UCSD-AML1 (cell line): ENCODE measurements around the gene PCCA.

ENCODE experiments used
- DNase-seq: peaks from one replicate; lab custom pipeline; 2025; ENCODE audit not compliant: unreplicated experiment; lab: John Stamatoyannopoulos, UW

The PCCA gene

DNA sequence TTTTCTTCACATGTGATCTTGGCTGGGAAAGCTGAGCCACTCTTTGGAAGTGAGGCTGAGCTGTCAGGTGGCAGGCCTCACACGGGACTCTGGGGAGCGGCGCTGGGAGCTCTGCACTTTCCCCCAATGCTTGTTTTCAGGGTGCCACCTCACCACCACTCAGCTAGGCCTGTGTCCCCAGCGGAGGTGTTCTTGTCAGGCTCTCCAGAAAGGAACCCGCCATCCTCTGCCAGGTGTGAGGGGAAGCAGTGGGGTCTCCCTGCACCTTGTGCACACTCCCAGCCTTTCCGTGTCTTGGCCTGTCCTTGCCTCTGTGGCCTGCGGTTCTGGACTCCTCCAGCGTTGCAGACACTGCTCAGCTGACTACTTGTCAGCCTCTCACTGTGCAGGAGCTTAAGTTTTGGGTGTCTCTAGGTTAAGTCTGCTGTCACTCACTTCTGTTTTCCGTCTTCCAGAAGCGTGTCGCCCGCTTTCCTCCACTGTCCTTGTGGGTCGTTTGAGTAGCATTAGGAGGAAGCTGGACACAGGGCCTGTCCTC lies 447.8 kb downstream of the PCCA start:
- DNase-seq, result no peak

DNA sequence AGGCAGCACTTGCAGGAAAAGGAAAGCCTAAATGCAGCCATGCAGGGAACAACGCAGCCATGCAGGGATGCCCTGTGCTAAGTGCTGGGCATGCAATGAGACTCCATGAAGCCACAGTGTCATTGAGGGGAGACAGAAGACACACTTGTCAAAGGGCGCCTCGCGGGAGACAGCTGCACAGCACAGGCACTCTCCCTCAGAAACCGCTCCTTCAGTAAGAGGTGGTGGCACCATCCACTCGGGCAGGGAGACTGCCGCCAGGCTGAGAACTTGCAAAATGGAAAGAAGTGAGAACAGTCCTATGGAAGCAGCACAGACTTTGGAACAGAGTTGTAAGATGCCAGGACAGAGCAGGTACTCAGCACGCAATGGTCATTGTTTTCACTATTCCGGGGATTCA lies 448.6 kb downstream of the PCCA start:
- DNase-seq, result no peak

DNA sequence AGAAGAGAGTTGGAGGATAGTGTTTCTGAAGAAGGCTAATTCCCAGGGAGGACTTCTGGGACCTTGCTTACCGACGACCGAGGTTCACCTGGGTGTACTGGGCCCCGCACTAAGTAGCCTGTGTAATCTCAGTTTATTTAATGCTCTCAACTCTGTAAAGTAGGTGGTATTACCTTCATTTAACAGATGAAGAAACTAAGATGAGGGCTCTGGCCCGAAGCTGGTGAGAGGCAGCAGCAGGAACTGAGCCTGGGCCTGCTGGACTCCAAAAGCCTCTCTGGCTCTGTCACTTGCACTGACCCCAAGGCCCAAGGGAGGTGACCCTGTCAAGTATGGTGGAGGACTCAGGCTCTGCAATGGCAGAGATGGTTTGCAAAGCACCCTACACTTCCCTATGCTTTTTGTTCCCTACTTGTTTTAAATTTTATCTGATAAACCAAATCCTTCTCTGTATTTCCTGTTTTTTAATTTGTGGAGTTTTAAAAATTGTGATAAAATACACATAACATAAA lies 449.1 kb downstream of the PCCA start:
- DNase-seq, result no peak

DNA sequence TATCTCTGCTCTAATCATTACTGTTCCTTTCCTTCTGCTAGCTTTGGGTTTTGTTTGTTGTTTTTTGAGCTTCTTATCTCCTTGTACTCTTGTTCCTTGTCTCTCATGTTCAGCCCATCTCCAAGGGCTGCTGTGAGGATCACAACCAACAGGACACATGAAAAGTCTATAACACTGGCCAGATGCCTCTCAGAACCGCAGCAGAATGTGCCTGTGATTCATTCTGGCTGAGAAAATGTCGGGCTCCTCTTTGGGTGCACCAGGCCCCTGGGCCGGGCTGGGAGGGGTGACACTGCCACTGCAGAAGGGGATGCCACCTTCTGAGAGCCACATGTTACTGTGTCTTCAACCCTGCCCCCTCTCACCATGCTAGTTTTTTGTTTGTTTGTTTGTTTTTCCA lies 451.7 kb downstream of the PCCA start:
- DNase-seq, result no peak

DNA sequence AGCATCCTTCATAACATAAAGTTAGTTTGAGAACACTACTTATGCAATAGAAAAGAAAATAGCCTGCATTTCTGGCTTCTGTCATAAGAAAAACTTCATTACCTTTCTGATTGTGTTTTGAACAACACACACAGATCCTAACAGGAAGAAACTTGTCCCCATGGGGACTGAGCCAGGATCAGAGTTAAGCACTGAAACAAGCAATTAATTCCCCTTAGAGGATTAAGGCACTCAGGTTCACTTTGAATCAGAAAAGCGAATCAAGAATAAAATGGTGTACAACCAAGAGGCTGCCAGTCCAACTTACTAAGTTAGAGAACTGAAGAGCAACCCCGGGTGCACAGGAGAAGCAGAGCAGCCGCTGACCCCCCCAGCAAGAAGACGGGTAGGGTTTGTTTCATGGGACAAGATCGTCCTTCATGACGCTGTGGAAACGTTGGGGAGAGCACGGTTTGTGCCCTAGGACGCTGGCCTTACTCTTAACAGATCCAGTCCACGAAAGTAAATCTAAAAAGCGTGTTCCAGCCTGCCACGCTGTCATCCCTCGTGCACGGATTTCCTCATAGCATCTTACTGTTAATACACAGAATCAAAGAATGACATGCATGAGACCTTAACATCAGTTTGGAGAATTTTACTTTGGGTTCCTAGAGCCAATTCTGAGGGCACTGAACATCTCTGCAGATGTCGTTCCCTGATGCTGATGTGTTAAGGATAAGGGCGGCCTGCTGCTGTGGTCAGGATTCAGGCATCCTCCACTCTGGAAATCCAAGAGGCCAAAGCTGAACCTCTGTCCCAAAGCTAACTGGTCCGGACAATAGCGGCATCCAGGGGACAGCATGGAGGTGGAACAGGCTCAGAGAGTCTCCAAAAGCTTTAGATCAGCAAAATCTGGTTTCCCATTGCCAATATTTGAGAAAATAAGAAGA lies 453.3 kb downstream of the PCCA start:
- no peak for DNase-seq

DNA sequence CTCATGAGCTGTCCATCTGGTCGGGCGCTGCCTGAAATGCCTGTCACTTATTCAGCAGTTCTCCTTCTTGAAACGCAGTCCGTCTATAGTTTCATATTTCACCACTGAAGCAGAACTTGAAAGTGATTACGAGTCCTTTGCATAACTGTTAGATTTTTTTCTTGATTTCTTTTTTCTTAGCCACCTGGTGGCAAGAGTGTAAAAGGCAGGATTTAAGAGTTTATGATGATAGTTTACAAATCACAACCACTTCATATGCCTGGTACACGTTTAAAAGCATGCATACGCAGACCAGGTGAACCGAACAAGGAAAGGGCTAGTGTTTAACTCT lies 453.9 kb downstream of the PCCA start:
- DNase-seq, result no peak

DNA sequence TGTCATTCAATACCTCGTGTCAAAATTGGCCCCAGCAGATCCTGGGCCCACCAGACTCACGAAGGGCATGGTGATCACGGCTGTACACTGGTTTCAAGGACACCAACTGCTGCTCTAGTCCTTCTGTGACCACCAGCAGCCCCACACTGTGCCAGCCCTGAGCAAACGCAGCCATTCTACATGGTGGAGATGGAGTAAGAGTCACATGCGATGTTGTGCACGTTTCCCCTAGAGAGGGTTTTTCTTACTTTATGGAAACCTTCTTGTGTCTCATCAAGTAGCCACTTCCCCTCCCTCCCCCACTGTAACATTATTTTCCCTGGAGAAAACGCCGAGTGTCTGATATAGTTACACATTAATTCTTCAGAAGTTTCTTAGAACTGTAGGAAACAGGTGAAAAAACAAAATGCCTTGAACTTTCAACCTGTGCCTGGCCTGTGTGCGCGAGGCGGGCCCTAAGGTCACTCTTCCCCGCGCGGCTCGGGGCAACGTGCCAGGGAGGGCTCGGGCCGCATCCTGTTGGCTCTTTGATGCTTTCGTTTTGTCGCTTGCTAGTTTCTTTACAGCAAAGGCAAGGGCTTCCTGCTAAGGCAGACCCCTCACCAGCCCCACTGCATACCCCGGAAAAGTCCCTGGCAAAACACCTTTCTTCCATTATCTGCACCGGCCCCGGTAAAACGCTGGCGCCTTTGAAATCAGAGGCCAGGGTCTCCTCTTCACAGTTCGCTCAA lies 455.1 kb downstream of the PCCA start:
- DNase-seq, result no peak

DNA sequence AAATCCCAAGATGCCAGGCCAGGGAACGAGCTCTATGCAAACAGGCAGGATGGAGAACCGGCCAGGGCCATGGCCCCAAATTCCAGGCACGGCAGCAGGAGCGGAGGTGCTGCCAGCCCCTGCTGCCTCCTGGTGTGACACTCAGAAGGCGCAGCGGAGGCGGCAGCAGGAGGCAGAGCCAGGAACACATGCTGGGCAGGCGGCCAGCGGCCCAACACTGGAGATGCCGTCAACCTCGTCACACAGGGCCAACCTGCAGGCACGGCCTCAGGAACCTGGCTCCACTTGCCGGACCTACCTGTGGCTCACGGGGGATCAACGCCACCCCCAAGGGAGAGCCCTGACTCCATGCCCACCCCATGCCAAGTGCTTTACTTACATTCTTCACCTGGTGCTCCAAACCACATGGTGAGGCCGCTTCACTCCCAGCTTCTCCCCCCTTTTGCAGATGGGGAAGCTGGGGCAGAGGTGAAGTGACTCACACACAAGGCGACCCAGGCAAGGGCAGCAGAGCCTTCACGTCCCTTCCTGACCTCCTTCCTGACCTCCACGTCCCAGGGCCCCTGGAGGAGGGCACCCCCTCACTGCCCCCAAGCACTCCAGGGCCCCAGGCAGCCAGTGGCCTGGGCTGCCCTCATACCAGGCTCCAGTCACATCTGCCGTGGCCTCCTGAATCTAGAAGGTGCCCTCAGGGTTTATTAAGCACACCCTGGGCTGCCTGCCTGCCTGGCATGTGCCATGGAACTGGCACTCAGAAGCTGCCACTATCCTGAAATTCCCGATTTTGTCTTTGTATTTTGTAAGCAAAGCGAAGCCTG lies 456.2 kb downstream of the PCCA start:
- DNase-seq, result no peak

DNA sequence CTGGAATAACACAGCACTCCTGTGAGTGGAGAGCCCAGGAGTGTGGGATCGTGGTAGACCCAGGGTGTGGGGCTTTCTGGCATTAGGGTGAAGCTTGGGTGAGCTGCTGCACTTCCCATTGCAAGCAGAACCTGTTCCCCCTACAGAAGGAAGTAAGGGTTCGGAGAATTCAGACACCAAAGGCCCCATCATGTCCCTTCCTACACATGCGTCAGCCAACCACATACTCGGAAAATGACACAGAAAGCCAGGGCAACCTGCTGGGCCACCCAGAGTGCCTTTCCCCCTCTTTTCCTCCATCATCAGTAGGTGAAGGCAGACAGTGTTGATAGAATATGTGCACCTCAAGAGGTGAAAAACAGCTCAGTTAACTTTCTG lies 456.8 kb downstream of the PCCA start:
- DNase-seq, result no peak

DNA sequence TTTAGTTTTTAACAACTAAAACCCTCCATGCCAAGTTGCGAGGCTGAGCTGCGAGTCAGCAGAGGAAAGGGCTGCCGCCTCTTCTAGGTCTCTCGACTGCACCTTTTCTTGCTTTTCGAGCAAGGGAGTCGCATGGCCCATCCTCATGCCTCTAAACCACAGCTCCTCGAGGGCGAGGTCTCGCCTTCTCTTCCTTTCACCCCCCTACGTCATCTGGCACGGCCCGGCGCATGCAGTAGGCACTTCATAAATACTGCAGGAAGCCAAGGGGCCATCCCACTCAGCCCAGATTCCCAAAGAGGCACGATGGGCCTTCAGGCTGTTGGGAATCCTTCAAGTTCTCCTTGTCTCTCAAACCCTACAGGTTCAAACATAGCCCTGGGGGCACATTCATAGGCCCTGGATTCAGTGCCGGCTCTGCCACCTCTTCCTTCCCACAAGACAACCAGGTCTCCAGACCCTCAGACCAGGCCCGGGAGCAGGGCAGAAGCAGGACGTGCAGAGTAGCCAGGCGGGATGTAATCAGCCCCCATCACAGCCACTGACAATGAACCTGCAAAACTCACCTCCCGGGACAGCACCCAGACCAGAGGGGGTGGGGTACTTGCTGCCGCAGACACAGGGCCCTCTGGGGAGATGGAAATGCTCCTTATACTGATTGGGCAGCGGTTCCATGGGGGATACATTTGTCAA lies 458.0 kb downstream of the PCCA start:
- no peak for DNase-seq

DNA sequence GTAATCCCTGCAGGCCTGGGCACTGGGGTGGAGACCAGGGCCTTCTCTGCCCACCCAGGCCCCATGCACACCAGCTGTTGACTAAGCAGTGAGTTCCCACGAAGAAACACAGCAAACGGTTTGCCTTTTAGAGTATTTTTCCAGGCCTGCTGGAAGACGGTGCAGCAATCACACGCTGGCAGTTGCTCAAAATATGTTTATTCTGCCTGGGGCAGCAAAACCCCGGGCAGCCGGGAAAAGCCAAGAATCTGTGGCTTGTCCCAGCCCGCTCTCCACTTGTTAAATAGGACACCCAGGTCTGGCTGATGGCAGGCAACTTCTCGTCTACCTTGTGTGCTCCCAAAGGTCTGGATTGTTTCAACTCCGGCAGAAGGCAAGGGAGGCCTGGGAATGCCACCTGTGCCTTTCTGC lies 458.9 kb downstream of the PCCA start:
- no peak for DNase-seq

DNA sequence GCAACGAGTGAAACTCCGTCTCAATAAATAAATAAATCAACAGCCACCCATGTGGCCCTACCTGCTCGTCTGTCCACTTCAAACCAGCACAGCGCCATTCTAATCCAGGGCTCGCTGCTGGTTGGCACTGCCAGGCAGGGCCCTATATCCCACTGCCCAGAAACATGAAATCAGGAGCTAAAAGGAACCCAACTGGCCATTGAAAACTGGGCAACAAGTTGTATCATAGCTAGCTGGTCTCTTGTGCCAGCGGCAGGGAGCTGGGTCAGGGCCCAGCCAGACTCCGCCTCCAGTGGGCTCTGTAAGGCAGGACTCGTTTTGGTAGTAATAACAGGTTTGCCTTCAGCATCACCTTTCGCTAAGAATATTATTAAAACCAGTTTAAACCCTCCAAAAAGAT lies 460.4 kb downstream of the PCCA start:
- no peak for DNase-seq

DNA sequence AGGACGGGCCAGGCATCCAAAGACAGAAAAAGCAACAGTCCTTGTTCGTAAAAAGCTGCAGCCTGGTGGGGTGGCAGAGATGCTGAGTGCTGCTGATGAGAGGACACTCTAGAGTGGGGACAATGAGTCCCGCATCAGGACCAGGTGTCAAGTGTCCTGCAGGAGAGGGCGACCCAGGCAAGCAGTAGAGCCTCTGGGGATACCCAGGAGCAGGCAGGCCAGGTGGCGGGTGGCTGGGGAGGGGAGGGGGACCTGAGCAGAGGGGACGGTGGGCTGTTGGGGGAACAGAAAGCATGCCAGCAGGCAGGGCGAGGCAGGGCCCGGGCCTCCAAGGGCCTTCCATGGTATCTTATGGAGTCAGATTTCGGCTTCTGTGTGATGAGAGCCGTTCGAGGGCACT lies 463.9 kb downstream of the PCCA start:
- DNase-seq, result no peak

DNA sequence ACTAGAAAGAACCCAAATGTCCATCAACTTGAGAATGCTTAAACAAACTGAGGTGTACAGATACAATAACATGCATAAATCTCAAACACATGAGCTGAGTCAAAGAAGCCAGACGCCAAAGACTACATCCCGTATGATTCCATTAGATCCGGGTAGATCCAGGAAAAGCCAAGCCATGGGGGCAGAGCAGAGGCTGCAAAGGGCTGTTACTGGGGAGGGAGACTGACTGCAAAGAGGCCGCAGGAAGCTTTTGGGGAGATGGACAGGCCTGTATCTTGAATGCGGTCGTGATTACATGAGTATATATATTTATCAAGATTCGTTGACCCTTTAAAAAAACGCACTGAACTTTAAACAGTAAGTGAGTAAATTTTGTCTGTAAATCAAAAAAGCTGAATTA lies 471.0 kb downstream of the PCCA start:
- DNase-seq, result no peak

DNA sequence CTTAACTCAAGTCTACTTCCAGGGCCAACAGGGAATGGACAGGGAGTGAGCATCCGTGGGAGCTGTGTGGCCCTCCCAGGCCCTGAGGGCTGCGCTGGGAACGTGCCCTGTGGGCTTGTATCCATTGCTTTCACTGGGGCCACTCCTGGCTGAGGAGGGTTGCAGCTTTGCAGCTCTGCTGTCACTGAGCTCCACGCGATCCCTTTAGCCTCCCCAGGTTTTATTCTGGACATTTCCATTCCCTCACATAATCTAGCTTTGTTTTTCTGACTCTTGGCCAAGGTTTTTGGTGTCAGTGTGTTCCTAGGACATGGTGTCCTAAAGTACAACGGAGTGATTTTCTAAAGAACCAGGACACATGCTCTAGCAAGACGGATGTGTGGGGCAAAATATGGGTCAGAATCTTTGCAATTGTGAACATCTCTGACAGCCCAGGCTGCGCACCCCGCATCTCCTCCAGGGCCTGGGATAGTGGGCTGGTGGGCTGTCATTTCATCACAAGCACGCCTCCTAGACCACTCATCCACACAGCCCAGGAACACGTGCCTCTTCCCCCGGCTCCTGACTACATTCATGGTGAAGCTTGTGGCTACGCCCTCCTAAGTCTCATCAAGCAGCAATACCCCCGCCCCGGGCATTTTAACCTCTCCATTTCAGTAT lies 471.7 kb downstream of the PCCA start:
- DNase-seq, result no peak

DNA sequence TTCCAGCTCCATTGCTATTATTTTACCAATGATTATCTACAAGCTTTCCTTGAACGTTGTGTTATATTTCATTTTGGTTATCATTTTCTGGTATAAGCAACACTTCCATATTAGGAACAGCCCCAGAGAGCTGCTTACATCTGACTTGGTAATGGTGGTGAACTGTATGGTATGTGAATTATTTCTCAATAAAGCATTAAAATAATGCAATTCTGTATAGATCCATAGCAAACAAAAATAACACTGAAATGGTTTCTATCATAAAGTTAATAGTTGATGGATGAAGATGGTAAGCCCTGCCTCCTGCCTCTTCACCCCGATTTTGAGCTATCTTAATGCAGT lies 472.2 kb downstream of the PCCA start:
- DNase-seq, result no peak

DNA sequence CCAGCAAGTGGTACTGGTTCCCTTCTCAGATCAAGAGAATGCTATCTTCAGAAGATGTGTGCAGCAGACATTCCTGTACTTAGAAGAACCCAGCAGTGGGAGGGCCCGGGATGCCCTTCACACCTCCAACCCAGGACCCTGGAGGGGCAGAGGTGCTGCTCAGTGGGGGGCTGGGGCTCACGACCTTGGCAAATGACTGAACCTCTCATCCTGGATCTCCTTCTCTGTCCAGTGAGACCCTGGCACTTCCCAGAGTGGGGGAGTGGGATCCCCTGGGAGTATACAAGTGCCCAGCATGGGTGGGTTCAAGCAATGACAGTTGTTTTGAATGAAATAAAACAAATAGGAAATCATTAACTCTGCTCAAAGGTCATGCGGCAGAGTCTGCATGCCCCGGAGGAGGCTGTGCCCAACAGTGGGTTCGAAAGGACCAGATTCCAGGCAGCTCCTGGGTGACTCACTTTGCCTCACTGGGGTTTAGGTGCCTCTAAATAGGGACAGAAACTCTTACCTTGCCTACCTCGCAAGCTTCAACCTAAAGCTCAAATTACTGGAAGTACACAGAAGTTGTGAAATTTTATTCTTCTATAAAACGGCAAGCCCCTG lies 472.8 kb downstream of the PCCA start:
- DNase-seq, result no peak

DNA sequence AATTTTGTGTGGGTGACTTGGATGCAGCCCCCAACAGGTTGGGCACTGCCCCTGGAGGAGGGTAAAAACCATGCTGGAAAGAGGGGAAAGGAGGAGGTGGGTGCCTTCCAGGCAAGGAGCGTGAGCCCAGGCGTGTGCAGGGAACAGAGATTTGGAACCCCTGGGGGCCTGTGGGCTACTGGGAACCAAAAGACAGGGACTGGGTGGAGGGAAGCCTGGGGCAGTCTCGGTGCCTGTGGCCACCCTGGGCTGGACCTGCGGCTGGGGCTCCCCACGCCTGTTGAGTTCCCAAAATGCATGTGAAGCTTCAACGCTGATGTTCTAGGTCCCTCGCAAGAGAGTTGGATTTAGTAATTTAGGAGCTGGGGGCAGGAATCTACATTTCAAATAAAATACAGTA lies 474.9 kb downstream of the PCCA start:
- DNase-seq, result no peak

DNA sequence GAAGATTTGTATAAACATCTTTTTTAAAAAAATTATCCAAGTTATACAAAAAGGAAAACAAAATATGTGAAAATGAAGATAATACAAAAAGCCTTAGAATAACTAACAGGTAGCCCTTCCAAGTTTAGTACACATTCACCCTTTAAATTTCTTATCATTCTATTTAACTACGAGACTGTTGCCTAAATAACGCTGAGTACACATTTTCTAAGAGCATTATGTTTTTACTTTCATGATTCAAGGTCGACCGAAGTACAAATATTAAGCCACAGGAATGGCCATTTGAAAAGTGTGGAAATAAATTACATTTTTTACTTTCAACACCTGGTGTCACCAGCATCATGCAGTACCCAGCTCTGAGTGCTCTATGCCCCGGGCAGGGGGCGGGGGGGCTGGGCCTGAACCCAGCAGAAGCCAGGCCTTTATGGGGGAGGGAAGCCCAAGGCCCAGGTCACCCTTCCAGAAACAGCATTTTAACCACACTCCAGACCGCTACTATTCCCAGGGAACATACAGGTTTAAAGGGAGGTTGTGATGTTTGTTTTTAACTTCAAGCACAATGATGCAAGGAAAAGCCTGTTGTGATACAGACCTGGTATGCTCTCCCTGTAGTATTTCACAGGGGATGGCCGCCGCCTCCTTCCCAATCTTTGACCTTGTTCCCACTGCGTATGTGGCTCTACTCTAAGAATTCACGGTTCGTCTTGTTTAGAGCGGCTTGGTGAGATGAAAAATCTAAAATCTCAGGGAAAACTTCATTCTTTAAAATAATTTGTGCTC lies 475.7 kb downstream of the PCCA start:
- DNase-seq, result no peak
